Smooth muscle cell (in vitro differentiated cells): ENCODE results near the gene TAF1C. TPM values are rescaled to one million over a fixed set of nuclear protein-coding genes. Genes with fewer than 3 reads are reported as not detected.
"Not testable (repeated sequence)": the region's sequence is repeated elsewhere in the genome, so short reads cannot be mapped to it uniquely, and the experiment has no call there.

Experiments used
- DNase-seq: peaks from one replicate; lab custom pipeline; 2025; ENCODE audit not compliant: unreplicated experiment; lab: John Stamatoyannopoulos, UW
- H2AFZ ChIP-seq: fragments of 200-600 bp; sonication (generic); 2 replicates; pipeline ENCODE4 v1.6.0; 2016; ENCODE audit warnings: antibody characterized with exemption, low read depth, mild to moderate bottlenecking
- H3F3A ChIP-seq: fragments of 200-600 bp; sonication (generic); 2 replicates; pipeline ENCODE4 v1.6.0; 2017; ENCODE audit warnings: antibody characterized with exemption, low read depth
- H3K27ac ChIP-seq: fragments of 200-600 bp; sonication (generic); 2 replicates; pipeline ENCODE4 v1.5.1; 2016; ENCODE audit warnings: low read depth, mild to moderate bottlenecking
- H3K27me3 ChIP-seq: fragments of 200-600 bp; sonication (generic); 2 replicates; pipeline ENCODE4 v1.6.1; 2016; ENCODE audit warnings: low read depth, mild to moderate bottlenecking
- H3K36me3 ChIP-seq: fragments of 200-600 bp; sonication (generic); 2 replicates; pipeline ENCODE4 v1.5.1; 2016; ENCODE audit warnings: low read depth
- H3K4me1 ChIP-seq: fragments of 200-600 bp; sonication (generic); 2 replicates; pipeline ENCODE4 v1.5.1; 2016; ENCODE audit warnings: low read depth
- H3K4me2 ChIP-seq: fragments of 200-600 bp; sonication (generic); 2 replicates; pipeline ENCODE4 v1.6.0; 2016; ENCODE audit warnings: mild to moderate bottlenecking
- H3K4me3 ChIP-seq: fragments of 200-600 bp; sonication (generic); 2 replicates; pipeline ENCODE4 v1.5.1; 2016; ENCODE audit warnings: mild to moderate bottlenecking
- H3K79me2 ChIP-seq: fragments of 200-600 bp; sonication (generic); 2 replicates; pipeline ENCODE4 v1.6.0; 2016; ENCODE audit warnings: low read depth, mild to moderate bottlenecking
- H3K9ac ChIP-seq: fragments of 200-600 bp; sonication (generic); 2 replicates; pipeline ENCODE4 v1.6.0; 2016; ENCODE audit warnings: low read depth
- H3K9me3 ChIP-seq: fragments of 200-600 bp; sonication (generic); replicated peaks from 2 replicates; pipeline ENCODE4 v1.5.1; 2016; ENCODE audit warnings: low read depth
- H4K20me1 ChIP-seq: fragments of 200-600 bp; sonication (generic); 2 replicates; pipeline ENCODE4 v1.6.0; 2016; ENCODE audit warnings: low read depth
- CTCF ChIP-seq: fragments of 200-600 bp; sonication (generic); IDR thresholded peaks from 2 replicates; pipeline ENCODE4 v1.5.1; 2017; ENCODE audit warnings: borderline replicate concordance, mild to moderate bottlenecking, antibody characterized with exemption; ENCODE audit not compliant: insufficient read depth, poor library complexity, severe bottlenecking
- WGBS: methylation state at CpG from one replicate; pipeline ENCODE4 v1.1.7; 2016; ENCODE audit warnings: low lambda C conversion rate; 5-methylcytosine and 5-hydroxymethylcytosine counted together
- polyA plus RNA-seq: library from polyadenylated mRNA; unstranded; fragments of >200 nt; fragmentation: Nextera tagmentation; extraction: Ambion mirVana; gene quantifications from 2 replicates; pipeline ENCODE4 v1.2.1, GENCODE V29; 2016
- total RNA-seq: library from RNA; depleted of rRNA; stranded (reverse); fragments of >200 nt; gene quantifications from 2 replicates; pipeline ENCODE4 v1.2.3, GENCODE V29; 2014

Gene TAF1C
- total and polyA plus RNA-seq, 2 experiments from 2014 or later: 17.1 to 35.5 TPM

DNA sequence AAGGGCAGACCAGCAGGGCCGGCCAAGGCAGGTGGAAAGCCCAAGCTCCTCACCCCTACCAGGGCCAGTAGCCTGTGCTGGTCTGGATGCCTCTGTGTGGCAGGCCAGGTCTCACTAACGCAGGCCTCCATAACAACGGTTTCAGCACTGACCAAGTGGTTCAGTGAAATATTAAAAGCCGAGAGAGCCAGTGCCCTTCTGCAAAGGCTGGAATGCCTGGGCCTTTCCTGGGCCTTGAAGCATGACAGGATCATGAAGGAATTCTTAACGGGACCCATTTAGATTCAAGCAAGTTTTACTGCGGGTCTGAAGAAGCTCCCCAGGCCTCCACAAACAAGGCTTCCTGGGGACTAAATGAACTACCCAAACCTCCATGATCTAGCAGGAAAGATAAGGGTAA, 20.4 kb upstream of the TAF1C start:
- Histone ChIP-seq H3K9ac (no peak overlapping the region), H3K27me3 (no peaks in the 10 kb centered on the region), H4K20me1 (no peaks in the 10 kb centered on the region), H3K36me3 (no peaks in the 10 kb centered on the region), H3K4me3 (no peak overlapping the region), H2AFZ (no peak overlapping the region), H3K4me1 (no peaks in the 10 kb centered on the region), H3K4me2 (no peak overlapping the region), H3K79me2 (no peaks in the 10 kb centered on the region), H3K27ac (no peak overlapping the region), H3F3A (no peaks in the 10 kb centered on the region), H3K9me3 (no peaks in the 10 kb centered on the region)
- no peak for TF ChIP-seq CTCF
- 51% methylated on average over 6 of the region's 6 CpGs for WGBS
- no peak for DNase-seq

- H2AFZ ChIP-seq: no peak overlapping the region
Observed at GRCh38 chr16:84205976-84206691, 19.3 kb upstream of the TAF1C start.

DNA sequence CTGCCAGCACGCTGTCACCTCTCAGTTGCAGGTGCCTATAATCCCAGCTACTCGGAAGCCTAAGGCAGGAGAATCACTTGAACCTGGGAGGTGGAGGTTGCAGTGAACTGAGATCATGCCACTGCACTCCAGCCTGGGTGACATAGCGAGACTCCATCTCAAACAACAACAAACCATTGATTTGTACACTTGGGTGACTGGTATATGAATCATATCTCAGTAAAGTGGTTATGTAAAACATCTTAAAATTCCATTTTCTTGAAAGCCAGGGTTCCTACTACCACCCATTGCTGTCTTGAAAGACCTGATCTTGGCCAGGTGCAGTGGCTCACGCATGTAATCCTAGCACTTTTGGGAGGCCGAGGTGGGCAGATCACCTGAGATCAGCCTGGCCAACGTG, 18.3 kb upstream of the TAF1C start:
- not testable (repeated sequence) for H3K27ac ChIP-seq, H3K4me1 ChIP-seq, H3K79me2 ChIP-seq, H3K9me3 ChIP-seq, H3K36me3 ChIP-seq, H3K4me2 ChIP-seq, H4K20me1 ChIP-seq, H3K9ac ChIP-seq, H3F3A ChIP-seq, H3K27me3 ChIP-seq, H3K4me3 ChIP-seq, H2AFZ ChIP-seq, DNase-seq
- WGBS: 91% methylated on average over 6 of the region's 6 CpGs

More at GRCh38 chr16:84205976-84206691, 19.3 kb upstream of the TAF1C start:
- no peak for DNase-seq
- H3K4me1 ChIP-seq: no peaks in the 10 kb centered on the region
- H3K4me3 ChIP-seq: no peak overlapping the region
- 92% methylated on average over 18 of the region's 18 CpGs for WGBS
- no peaks in the 10 kb centered on the region for H4K20me1 ChIP-seq
- no peak overlapping the region for H3K27ac ChIP-seq
- no peak for TF ChIP-seq CTCF
- H3K27me3 ChIP-seq: no peaks in the 10 kb centered on the region
- no peaks in the 10 kb centered on the region for H3F3A ChIP-seq
- no peaks in the 10 kb centered on the region for H3K79me2 ChIP-seq
- H3K9ac ChIP-seq: no peak overlapping the region
- no peaks in the 10 kb centered on the region for H3K9me3 ChIP-seq
- H3K36me3 ChIP-seq: no peaks in the 10 kb centered on the region
- H3K4me2 ChIP-seq: no peak overlapping the region

DNA sequence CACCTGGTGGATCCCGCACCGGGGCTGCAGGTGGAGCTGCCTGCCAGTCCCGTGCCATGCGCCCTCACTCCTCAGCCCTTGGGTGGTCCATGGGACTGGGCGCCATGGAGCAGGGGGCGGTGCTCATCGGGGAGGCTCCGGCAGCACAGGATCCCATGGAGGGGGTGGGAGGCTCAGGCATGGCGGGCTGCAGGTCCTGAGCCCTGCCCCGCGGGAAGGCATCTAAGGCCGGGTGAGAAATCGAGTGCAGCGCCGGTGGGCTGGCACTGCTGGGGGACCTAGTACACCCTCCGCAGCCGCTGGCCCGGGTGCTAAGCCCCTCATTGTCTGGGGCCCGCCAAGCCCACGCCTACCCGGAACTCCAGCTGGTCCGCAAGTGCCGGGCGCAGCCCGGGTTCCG, 17.7 kb upstream of the TAF1C start:
- H3K27ac ChIP-seq, H2AFZ ChIP-seq, H3K36me3 ChIP-seq, H4K20me1 ChIP-seq, H3K9me3 ChIP-seq, DNase-seq, H3K9ac ChIP-seq, H3K4me2 ChIP-seq, H3K4me3 ChIP-seq, H3K27me3 ChIP-seq, H3F3A ChIP-seq, H3K79me2 ChIP-seq, H3K4me1 ChIP-seq: not testable (repeated sequence)
- 97% methylated on average over 20 of the region's 26 CpGs for WGBS
